Fibroblast of peridontal ligament (primary cell): Measurements from ENCODE around the gene CCDC30.
"Not testable (repeated sequence)": the region's sequence is repeated elsewhere in the genome, so short reads cannot be mapped to it uniquely, and the experiment has no call there.

Experiments
- DNase-seq: peaks from one replicate; pipeline ENCODE4 v3.0.0-alpha.2; 2010; ENCODE audit errors: extremely low read depth

The CCDC30 gene

GRCh38 chr1:42657201-42657600 is 194.1 kb downstream of the CCDC30 start:
- no peak for DNase-seq

GRCh38 chr1:42657981-42658876 is 195.1 kb downstream of the CCDC30 start, which contains the start of gene PPIH:
Gene PPIH, plus strand, starts transcription at chr1:42658423. Its CDS starts 24 bp downstream, at chr1:42658447.
- DNase-seq, result peak; percentile 87

- peak; percentile 19 for DNase-seq
These were observed 195.8 kb downstream of the CCDC30 start for GRCh38 chr1:42658877-42659337.

- no peak for DNase-seq
These were observed 197.9 kb downstream of the CCDC30 start for GRCh38 chr1:42660907-42661500.

- no peak for DNase-seq
These were observed 206.8 kb downstream of the CCDC30 start for GRCh38 chr1:42669936-42670335.

GRCh38 chr1:42670425-42670824 is 207.3 kb downstream of the CCDC30 start:
- DNase-seq, result no peak

GRCh38 chr1:42674214-42674613 is 211.1 kb downstream of the CCDC30 start:
- DNase-seq, result no peak

GRCh38 chr1:42674682-42675081 is 211.6 kb downstream of the CCDC30 start:
- no peak for DNase-seq

- DNase-seq, result no peak
These were observed 212.4 kb downstream of the CCDC30 start for GRCh38 chr1:42675467-42675866.

- DNase-seq, result no peak
These were observed 213.5 kb downstream of the CCDC30 start for GRCh38 chr1:42676534-42677087.

GRCh38 chr1:42679364-42679983 is 216.4 kb downstream of the CCDC30 start:
- peak; percentile 64 for DNase-seq

GRCh38 chr1:42680055-42680454 is 217.0 kb downstream of the CCDC30 start:
- DNase-seq, result peak; percentile 19

GRCh38 chr1:42680921-42681683 is 218.0 kb downstream of the CCDC30 start:
- peak; percentile 33 for DNase-seq

- DNase-seq, result peak; percentile 99
These were observed 218.8 kb downstream of the CCDC30 start, which contains the start of gene YBX1 for GRCh38 chr1:42681741-42682483. Gene YBX1, plus strand, starts transcription at chr1:42682418. Its CDS starts 148 bp downstream, at chr1:42682566.

GRCh38 chr1:42682484-42682738 is 219.3 kb downstream of the CCDC30 start:
- DNase-seq, result not testable (repeated sequence)

- peak; percentile 63 for DNase-seq
These were observed 219.8 kb downstream of the CCDC30 start for GRCh38 chr1:42682739-42683531.

- peak; percentile 15 for DNase-seq
These were observed 221.1 kb downstream of the CCDC30 start for GRCh38 chr1:42684139-42684538.

- DNase-seq, result no peak
These were observed 223.3 kb downstream of the CCDC30 start for GRCh38 chr1:42686418-42686817.

- DNase-seq, result no peak
These were observed 226.8 kb downstream of the CCDC30 start for GRCh38 chr1:42689912-42690311.
